ENCODE measurements around the gene FABP7. TPM values are rescaled to one million over a fixed set of nuclear protein-coding genes. Genes with fewer than 3 reads are reported as not detected.

The FABP7 gene
- total RNA-seq, result not detected in 2 replicates

DNA sequence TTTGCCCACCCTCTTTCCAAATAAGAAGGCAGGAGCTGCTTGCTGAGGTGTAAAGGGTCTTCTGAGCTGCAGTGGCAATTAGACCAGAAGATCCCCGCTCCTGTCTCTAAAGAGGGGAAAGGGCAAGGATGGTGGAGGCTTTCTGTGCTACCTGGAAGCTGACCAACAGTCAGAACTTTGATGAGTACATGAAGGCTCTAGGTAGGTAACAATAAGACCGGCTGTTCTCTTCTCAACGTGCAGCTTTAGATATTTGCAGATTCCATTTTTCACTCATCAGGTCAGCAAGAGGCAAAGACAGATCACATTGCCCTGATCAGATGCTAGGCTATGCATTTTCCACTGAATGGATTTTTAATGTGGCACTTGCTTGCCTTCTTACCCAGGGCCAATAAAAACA, at the start of gene FABP7:
TSS of gene FABP7 (plus strand) at position 50 of the 400 bp plus-strand sequence. CDS start at position 129, 79 bp downstream.
- TF ChIP-seq CTCF (IDR thresholded peaks at IDR 0.05; ENCODE audit: insufficient read depth, low read length, severe bottlenecking), result no peak

DNA sequence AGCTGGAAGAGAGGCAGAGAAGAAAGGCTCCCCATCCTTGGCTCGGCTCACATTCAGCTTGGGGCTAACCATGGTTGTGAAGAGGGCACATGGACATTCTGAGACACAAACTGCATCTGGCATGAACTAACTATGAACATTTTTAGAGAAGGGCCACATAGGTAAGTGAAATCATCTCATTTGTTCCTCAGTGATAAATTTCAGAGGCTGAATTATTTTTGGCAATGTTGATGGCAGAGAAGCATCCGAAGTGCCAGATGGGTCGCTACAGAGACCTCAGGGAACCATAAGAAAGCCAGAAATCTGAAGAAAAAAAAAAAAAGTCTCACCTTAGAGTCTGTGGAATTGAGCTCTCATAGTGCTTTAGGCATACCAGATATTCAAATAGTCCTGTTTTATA, 49.2 kb upstream of the FABP7 start:
- FAIRE-seq (no peak), DNase-seq (ENCODE audit: low read depth) (no peak)
- Histone ChIP-seq H3K36me3 (ENCODE audit: control insufficient read depth, insufficient read depth, low read length) (no peaks in the 10 kb centered on the region), H3K4me3 (ENCODE audit: low read depth, low read length) (no peak overlapping the region), H3K27me3 (ENCODE audit: control insufficient read depth, insufficient read depth, low read length) (no peaks in the 10 kb centered on the region)
- TF ChIP-seq CTCF (IDR thresholded peaks at IDR 0.05; ENCODE audit: insufficient read depth, low read length, severe bottlenecking), result no peak

More for the DNA sequence above, at the start of gene FABP7:
- no peak within 1 kb of the TSS for H3K4me3 ChIP-seq (ENCODE audit: low read depth, low read length)
- peaks cover 4% of the 10 kb centered on the region for H3K27me3 ChIP-seq (ENCODE audit: control insufficient read depth, insufficient read depth, low read length)
- H3K36me3 ChIP-seq (ENCODE audit: control insufficient read depth, insufficient read depth, low read length), result no peaks in the 10 kb centered on the region
- no peak for FAIRE-seq
- no peak for DNase-seq (ENCODE audit: low read depth)

- DNase-seq (ENCODE audit: low read depth) (peak; percentile 37), FAIRE-seq (no peak)
- Histone ChIP-seq H3K36me3 (ENCODE audit: control insufficient read depth, insufficient read depth, low read length) (no peaks in the 10 kb centered on the region), H3K27me3 (ENCODE audit: control insufficient read depth, insufficient read depth, low read length) (no peaks in the 10 kb centered on the region), H3K4me3 (ENCODE audit: low read depth, low read length) (no peak overlapping the region)
- peak; percentile 63 for TF ChIP-seq CTCF (IDR thresholded peaks at IDR 0.05; ENCODE audit: insufficient read depth, low read length, severe bottlenecking)
Observed at GRCh38 chr6:122730775-122731386, 48.6 kb upstream of the FABP7 start.

DNA sequence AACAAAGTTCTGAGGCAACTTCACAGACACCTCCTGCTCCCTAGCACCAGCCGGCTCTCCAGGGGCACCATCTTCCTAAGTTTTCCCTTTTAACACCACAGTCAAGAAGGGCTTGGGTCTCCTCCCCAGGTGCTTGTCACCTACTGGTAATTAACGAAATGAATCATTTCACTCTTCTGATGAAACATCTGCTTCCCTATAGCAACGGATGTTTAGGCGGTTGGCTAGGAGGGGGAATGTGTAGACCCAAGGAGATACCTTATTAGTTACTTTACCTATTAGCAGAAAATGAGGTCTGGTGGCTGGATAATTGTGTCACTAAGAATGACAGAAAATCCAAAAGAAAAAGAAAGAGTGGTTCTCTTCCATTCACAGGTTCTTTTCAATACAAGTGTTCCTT, 46.3 kb upstream of the FABP7 start:
- DNase-seq (ENCODE audit: low read depth) (peak; percentile 28), FAIRE-seq (no peak)
- H3K27me3 ChIP-seq (ENCODE audit: control insufficient read depth, insufficient read depth, low read length), result no peaks in the 10 kb centered on the region
- H3K36me3 ChIP-seq (ENCODE audit: control insufficient read depth, insufficient read depth, low read length), result no peaks in the 10 kb centered on the region
- H3K4me3 ChIP-seq (ENCODE audit: low read depth, low read length), result no peak overlapping the region
- no peak for TF ChIP-seq CTCF (IDR thresholded peaks at IDR 0.05; ENCODE audit: insufficient read depth, low read length, severe bottlenecking)

DNA sequence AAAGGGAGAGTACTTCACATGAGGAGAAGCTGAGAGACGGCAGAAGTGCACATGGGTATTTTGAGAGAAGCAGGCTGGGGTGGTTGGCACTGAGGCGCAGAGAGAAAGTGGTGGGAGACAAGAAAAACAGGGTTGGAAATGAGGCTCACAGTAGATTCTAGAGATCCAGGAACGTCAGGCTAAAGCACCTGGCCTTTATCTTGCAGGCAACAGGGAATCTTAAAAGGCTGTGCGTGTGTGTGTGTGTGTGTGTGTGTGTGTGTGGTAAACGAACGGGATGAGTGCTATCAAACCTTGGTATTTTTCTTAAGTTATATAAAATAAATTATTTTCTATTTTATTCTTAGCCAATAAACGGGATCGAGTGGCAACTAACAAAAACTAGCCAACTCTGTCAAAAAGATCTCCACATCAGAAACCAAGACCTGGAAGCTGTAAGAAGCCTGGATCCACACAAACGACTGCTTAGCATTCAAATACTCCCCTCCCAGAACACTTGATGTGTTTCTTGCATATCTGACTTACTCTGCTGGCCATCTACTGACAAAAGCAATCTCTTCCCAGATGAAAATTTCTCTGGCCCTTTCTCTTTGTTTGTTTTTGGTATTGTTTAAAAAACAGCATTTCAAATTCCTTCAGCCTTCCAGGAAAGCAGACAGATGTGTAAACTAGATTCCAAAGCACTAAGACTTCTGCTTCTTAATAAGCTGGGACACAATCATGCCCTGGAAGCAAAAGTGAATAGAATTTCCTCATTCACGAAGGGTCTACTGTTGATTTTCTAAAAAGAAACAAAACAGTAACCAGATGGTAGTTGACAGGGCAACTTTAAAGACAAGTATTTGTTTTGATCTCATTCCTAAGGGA, 44.8 kb upstream of the FABP7 start:
- FAIRE-seq, result no peak
- Histone ChIP-seq H3K36me3 (ENCODE audit: control insufficient read depth, insufficient read depth, low read length) (no peaks in the 10 kb centered on the region), H3K4me3 (ENCODE audit: low read depth, low read length) (no peak overlapping the region), H3K27me3 (ENCODE audit: control insufficient read depth, insufficient read depth, low read length) (no peaks in the 10 kb centered on the region)
- DNase-seq (ENCODE audit: low read depth), result peak; percentile 24
- TF ChIP-seq CTCF (IDR thresholded peaks at IDR 0.05; ENCODE audit: insufficient read depth, low read length, severe bottlenecking), result no peak
